HG03565 (cell line): ENCODE results near the gene PER1.
A peak's percentile ranks its signal among the peaks of the same experiment; 100 is the strongest.

ENCODE experiments used
- ATAC-seq: cut with Tn5 transposase; IDR thresholded peaks from one replicate; pipeline ENCODE4 v1.9.1; 2021; ENCODE audit warnings: mild to moderate bottlenecking, moderate library complexity; ENCODE audit not compliant: unreplicated experiment

PER1 gene, protein sequence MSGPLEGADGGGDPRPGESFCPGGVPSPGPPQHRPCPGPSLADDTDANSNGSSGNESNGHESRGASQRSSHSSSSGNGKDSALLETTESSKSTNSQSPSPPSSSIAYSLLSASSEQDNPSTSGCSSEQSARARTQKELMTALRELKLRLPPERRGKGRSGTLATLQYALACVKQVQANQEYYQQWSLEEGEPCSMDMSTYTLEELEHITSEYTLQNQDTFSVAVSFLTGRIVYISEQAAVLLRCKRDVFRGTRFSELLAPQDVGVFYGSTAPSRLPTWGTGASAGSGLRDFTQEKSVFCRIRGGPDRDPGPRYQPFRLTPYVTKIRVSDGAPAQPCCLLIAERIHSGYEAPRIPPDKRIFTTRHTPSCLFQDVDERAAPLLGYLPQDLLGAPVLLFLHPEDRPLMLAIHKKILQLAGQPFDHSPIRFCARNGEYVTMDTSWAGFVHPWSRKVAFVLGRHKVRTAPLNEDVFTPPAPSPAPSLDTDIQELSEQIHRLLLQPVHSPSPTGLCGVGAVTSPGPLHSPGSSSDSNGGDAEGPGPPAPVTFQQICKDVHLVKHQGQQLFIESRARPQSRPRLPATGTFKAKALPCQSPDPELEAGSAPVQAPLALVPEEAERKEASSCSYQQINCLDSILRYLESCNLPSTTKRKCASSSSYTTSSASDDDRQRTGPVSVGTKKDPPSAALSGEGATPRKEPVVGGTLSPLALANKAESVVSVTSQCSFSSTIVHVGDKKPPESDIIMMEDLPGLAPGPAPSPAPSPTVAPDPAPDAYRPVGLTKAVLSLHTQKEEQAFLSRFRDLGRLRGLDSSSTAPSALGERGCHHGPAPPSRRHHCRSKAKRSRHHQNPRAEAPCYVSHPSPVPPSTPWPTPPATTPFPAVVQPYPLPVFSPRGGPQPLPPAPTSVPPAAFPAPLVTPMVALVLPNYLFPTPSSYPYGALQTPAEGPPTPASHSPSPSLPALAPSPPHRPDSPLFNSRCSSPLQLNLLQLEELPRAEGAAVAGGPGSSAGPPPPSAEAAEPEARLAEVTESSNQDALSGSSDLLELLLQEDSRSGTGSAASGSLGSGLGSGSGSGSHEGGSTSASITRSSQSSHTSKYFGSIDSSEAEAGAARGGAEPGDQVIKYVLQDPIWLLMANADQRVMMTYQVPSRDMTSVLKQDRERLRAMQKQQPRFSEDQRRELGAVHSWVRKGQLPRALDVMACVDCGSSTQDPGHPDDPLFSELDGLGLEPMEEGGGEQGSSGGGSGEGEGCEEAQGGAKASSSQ (N-terminal part only)

DNA sequence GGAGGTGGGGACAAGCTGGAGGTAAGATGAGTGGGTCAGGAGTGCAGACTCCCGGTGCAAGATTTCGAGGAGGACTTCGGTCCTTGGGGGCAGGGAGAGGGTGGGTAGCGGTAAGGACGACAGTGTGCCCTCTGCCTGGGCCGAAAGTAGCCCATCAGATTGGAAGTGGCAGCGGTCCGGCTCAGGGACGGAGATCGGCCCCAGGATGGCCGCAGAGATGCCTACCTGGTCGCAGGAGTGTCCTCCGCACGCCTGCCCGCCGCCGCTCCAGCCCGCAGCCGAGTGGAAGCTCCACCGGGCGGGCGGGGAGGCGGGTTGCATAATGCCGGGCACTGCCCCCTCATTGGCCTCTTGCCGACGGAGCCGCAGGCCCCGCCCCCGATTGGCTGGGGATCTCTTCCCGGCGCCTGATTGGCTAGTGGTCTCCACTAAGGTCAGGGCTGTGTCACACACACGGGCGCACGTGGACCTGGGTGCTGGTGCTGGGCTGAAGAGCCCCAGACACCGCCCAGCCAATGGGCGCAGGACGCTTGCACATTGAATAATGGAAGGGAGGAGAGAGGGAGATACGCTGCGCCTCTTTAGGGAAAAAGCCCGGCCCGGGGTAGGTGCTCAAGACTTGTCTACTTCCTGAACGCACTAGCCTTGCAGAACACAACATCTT is at the start of gene PER1:
Gene PER1, minus strand, starts transcription at position 293 of the 664 bp plus-strand sequence. CDS start 1,698 bp downstream, outside the sequence.
- ATAC-seq = peak; percentile 22

DNA sequence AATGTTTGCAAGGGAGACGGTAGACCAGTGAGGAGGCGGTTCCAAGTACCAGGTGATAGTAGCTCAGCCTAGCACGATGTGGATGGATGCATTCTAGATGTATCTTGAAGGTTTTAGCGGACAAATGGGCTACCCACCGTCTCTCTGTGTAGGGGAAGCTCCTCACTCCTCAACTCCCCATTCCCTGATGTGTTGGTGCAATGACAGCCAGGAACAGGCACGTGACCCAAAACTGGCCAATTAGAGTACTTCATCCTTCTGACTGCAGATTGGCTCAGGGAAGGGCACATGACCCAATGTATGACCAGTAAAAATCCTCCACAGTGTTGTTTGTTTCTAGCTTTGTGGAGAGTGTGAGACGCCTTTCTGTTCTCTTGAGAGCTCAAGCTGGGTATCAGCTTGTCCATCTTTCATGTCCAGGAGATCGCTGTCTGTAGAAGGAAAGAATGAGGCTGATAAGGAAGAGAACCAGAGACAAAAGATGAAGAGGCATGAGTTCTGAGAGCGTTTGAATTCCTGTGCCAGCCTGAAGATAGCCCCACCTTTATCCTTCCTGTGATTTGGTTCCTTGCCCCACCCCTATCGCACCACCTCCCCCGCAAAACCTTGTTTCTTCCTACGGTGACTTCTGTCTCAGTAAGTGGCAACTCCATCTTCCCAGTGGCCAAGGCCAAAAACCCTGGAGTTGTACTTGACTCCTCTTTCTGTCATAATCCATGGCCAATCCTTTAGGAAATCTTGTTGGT is 40.0 kb upstream of the PER1 start:
- peak; percentile 25 for ATAC-seq

DNA sequence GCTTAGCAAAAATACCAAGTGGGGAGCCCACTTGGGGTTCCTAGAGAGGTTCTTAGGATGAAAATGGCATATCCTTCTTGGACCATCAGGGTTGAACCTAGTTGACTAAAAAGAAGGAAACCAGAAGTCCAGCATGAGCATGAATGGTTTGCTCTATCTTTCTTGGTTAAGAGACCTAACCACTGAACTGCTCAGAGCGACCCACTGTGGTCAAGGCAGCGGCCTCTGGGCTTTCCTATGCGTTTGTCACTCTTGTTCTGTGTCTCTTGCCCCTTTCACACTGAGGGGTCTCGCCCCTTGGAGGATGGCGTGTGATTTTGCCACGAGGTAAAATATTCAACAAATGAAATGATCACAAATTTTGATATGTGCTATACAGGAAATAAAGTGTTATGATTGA is 38.3 kb upstream of the PER1 start:
- ATAC-seq = no peak

DNA sequence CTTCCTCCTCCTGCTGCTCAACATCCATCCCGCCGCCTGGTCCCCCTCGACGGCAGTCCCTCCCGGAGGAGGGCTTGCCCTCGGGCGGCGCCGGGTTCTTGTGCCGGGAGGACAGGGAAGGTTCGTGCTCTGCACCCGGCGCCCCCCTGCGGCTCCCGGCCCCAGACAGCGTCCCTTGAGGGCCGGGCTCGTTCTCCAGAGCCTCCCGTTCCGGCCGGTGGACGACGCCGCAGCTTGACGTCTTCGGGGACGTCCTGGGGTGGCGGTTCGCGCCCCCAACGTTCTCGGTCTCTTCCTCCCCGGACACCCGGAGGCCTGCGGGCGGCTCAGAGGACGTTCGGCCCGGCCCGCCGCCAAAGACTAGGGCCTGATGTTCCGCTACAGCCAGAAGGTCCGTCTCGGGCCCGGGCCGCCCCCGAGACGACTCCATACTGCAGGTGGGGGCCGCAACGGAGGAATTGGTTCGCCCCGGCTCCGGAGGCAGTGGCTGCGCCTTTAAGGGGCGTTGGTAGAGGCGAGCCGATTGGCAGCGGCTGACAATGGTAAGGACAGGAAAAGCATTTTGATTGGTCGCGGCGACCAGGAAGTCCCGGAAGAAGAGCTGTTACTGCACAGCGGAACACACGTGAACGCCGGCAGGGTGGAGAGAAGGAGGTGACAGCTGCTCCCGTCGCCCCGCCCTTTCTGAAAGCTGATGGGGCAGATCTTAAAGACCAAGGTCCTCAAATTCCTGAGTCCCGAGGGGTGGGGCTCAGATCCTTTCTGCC is 37.7 kb upstream of the PER1 start, which contains the start of gene BORCS6:
Gene BORCS6, minus strand, starts transcription at position 470 of the 767 bp plus-strand sequence. Its CDS starts 40 bp downstream, at position 430.
- peak; percentile 35 for ATAC-seq

DNA sequence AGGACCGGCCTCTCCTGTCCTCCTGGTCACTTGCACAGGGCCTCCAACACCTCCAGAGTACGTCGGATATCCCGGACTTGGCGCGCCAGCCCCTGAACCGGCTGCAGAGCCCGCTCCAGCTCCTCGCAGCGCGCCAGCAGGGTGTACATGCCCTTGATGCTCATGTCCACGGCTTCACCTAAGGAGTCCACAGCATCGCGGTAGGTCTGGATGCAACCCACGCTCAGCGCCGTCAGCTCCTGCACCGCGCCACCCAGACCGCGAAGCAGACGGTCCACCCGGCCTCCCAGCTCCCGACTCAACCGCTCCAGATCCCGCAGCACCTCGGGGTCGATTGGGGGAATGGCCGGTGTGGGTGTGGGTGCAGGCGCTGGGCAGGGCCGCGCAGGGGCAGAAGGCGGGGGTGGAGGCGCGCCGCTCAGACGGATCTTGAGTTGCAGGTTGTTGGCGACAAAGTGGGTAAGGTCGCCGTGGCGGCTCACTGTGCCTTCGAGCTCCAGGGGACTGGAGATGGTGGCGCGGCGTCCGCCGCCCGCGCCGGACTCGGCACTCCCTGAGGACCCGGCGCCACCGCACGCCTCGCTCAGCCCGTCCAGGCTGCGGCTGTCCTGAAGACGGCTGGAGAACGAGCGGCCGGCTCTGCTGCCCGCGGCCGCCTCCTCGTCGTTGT is 37.0 kb upstream of the PER1 start:
- ATAC-seq = no peak

DNA sequence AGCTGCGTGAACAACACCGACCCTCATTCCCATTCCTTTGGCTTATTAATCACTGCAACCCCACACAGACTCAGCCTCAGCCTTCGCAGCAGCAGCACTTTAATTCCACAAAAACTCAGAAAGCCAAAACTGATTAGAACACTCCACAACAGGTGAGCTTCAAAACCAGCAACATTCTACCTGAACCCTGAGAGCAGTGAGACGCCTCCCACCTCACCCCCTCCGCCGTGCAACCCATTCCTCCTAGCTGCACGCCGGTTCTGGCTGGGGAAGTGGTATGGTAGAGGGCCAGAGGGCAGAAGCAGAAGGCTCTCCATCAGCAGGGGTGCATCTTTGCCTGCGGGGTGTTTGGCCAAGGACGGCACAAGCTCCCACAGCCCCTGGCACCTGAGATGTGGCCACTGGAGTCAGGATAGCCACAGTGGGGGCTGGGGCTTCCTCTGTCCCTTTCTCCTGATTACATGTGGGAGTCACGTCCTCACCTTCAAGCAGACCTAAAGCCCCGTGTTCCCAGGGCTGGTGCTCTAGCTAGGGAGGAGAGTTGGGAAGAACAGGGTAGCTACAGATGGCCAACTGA is 36.1 kb upstream of the PER1 start:
- no peak for ATAC-seq

DNA sequence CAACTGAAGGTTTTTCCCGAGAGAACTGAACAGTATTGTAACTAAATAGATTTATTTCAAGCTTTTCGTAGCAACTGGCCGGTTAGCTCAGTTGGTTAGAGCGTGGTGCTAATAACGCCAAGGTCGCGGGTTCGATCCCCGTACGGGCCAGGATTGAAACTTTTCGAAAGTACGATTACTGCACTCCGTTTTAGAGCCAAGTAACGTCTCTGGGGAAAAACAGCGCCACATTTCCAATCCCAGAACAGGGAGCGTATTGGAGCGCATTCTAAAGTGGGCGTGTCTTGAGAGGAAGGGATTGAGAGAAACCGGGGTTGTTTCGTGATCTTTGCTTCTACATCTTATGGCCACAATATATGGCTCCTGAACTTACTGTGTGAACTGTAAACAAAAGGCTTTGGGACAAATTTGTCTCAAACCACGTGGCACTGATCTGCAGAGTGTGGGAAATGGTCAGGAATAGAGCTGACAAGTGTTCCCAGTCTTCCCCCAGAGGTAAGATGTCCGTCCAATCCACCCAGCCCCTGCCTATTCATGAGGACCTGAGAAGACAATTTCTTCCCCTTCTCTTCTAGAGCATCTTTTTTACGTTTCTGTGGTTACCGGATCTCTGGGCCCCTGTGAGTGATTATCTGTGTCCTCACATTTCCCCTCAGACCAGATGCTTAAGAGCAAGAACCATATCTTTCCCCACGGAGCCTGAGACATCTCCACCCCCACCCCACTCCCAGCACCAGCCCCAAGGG is 35.5 kb upstream of the PER1 start:
- ATAC-seq = peak; percentile 14

DNA sequence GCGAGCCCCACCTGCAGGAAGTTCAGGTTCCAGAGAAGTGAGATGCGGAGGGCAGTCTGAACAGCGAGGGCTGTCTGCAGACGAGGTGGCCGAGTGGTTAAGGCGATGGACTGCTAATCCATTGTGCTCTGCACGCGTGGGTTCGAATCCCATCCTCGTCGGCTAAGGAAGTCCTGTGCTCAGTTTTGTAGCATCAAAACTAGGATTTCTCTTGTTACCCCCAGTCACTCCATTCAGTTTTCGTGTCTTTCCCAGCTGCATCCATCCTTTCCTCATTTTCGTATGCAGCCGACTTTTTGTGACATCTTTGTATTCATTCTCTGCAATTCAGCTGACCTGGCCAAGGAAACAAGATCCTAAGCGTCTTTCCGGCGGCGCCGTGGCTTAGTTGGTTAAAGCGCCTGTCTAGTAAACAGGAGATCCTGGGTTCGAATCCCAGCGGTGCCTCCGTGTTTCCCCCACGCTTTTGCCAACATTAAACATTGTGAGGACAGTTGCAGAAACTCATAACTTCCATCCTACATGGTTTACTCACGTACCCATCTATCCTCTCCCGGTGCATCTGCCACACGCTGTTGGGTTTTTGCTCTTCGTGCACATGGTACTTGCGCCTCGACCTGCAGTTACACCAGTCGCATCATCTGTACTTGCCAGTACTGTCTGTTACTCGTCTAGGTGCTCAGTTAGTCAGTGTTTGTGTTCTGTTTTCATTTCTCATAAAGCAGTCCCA is 34.7 kb upstream of the PER1 start:
- peak; percentile 19 for ATAC-seq

DNA sequence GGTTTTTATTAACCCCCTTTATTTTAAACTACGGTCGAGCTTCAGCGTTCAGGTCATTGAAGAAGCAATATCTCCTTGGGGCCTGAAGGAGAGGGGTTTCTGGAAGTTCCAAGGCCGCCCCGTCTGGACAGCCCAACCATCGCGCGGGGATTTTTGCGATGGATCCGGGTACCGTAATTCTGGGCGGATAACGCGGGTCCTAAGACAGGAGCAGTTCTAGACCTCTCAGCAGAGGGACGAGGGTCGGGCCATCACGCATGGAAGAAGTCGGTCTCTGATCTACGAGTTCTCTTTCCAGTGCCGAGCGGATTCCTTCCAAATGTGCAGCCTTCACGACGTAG is 34.2 kb upstream of the PER1 start:
- ATAC-seq = no peak

DNA sequence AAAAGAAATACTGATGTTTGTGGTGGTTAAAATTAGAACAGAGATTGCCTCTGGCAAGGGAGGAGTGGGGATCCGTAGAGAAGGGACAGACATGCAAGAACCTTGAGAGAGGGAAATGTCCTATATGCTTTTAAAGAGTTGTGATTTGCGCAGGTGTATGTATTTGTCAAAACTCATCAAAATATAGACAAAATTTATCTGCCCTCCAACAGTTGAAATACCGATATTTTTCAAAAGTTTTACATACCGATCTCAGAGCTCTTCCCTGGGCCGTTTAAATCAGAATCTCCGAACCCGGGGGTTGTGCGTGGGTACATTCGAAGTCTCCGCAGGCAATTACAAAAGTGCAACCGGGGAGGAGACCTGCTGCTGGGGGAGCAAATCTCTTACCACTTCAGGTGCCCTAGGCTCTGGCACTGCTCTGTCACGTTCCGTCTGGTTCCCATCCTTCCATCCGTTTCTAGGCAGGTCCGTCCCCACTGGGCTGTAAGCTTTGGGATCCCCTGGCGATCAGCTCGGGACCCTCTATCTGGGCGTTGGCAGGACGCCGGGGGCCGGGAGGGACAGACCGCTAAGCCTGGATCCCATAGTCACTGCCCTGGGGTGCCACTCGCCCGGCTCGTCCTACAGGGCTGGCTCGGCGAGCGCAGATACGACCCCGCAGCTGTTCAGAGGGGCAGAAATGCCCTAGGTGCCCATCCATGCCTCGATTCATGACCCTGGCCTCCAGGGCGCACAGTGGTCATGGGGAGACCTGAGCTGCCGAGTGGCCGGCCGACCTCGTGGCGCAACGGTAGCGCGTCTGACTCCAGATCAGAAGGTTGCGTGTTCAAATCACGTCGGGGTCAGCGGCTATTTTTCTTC is 33.6 kb upstream of the PER1 start:
- no peak for ATAC-seq

DNA sequence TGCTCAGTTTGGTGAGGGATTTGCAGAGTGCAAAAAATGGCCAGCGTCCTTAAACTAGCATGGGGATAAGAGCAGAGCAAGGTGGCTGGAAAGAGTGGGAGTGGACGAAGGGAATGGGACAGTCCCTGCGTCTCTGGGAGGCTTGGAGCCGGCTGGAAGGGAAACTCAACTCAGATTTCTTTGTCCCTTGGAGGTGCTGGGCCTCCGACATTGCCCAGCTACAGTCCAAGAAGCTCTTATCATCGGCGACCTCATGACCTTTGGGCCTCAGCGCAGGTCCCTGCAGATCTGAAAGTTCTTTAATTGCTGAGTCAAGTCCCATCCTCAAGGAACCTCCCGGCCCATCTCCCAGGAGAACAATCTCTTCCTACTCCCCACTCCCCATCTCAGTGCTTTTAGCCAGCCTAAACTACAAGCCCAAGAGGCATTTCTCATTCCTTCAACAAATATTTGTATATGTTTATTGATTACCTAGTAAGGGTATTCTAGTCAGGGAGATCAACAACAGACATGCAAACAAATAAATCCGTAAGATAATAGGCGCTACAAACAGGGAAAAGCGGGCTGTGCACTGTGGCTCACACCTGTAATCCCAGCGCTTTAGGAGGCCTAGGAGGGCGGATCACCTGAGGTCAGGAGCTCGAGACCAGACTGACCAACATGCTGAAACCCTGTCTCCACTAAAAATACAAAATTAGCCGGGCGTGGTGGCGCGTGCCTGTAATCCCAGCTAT is 25.0 kb upstream of the PER1 start:
- ATAC-seq = no peak

DNA sequence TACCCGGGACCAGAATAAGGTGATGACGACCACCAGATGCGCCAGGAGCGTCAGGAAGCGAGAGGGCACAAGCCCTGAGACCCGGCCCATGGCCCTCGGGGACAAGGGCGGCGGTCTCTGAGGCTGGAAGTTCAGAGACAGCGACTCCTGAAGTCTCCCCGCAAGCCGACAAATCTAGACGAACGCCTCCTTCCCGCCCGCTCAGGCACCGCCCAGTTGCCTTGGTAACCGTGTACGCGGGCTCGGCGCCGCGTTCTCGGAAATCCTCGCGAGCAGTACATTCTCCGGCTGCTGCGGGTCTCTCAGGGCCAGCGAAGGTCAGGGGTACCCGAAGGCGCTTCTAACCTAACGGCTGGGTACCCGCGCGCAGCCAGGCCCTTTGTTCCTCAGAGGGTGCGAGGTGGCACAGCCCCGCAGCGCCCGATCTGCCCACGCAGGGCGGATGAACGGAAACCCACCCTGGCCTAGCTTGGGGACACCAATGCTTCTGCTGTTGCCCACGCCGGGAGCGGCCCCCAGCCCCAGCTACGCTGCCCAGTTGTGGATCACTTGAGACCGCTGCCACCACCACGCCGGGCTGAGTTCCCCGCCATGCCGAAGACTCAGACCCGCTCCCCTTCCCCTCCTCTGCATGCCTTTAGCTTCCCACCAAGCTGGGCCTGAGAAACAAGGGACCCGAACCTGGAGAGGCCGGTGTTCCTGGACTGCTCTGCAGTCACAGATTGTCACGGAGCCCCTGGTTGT is 24.2 kb upstream of the PER1 start, which contains the start of gene TMEM107:
Gene TMEM107, minus strand, starts transcription at position 184 of the 744 bp plus-strand sequence. Its CDS starts 94 bp downstream, at position 90.
- ATAC-seq = no peak

DNA sequence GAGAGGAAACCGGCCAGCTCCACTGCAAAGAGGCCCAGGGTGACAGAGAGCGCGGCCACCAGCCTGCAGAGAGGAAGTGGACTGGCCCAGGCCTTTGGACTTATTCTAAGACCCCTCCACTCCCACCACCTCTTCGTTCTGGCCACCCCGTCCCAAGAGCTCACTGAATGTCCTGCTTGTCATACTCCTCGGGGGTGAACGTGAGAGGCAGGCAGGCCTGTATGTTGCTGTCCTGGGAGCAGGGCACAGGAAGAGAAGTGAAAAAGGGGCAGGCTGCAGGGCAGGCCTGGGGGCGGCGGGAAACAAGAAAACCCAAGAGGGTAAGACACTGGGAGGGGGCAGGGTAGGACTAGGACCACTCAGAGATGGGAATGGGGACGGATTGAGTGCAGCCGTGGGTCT is 23.6 kb upstream of the PER1 start:
- no peak for ATAC-seq

DNA sequence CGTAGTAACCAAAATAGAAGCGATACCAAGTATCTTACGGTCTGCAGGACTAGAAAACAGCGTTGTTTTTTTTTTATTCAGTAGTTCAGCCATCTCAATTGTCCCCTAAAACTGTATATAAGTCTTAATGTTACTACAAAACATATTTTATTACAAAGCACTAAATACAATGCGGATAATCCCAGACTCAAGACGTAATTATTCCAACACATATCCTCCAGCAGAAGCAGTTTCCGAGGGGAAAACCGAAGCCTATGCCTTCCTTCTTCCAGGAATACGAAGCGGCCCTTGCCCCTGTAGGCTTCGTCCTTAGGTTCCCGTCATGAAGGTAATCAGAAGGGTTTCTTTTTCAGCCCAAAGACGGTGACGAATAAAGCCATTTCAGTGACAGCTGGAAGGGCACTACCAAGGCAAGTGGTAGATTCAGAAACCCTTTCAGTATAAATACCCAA is 21.7 kb upstream of the PER1 start:
- ATAC-seq = no peak
